ENCODE data around the gene STRIP2.
"Not testable (repeated sequence)": the region's sequence is repeated elsewhere in the genome, so short reads cannot be mapped to it uniquely, and the experiment has no call there.

The STRIP2 gene

GRCh38 chr7:129401967-129402860 lies 32.0 kb upstream of the STRIP2 start:
- ATAC-seq: peak; percentile 47
- TF ChIP-seq ZNF565 (CRISPR knock-in tag; conservative IDR thresholded peaks at IDR 0.05; ENCODE audit: low read depth) (no peak), TSHZ2 (CRISPR knock-in tag; IDR thresholded peaks at IDR 0.05) (no peak)

GRCh38 chr7:129405527-129405926 lies 28.7 kb upstream of the STRIP2 start:
- TF ChIP-seq ZNF565 (CRISPR knock-in tag; conservative IDR thresholded peaks at IDR 0.05; ENCODE audit: low read depth): no peak
- no peak for TF ChIP-seq CSRNP3 (CRISPR knock-in tag; IDR thresholded peaks at IDR 0.05)
- TF ChIP-seq BACH2 (CRISPR knock-in tag; IDR thresholded peaks at IDR 0.05; ENCODE audit: borderline replicate concordance): no peak
- no peak for TF ChIP-seq SNAI2 (CRISPR knock-in tag; IDR thresholded peaks at IDR 0.05)
- TF ChIP-seq ZNF70 (CRISPR knock-in tag; IDR thresholded peaks at IDR 0.05): no peak
- no peak for TF ChIP-seq PPARA (CRISPR knock-in tag; IDR thresholded peaks at IDR 0.05; ENCODE audit: borderline replicate concordance)
- TF ChIP-seq ZNF8 (CRISPR knock-in tag; IDR thresholded peaks at IDR 0.05): no peak
- TF ChIP-seq CSDC2 (CRISPR knock-in tag; IDR thresholded peaks at IDR 0.05): no peak
- no peak for TF ChIP-seq OSR1 (CRISPR knock-in tag; IDR thresholded peaks at IDR 0.05)
- TF ChIP-seq RARB (CRISPR knock-in tag; IDR thresholded peaks at IDR 0.05): no peak
- TF ChIP-seq TOX (CRISPR knock-in tag; IDR thresholded peaks at IDR 0.05; ENCODE audit: borderline replicate concordance): no peak
- no peak for TF ChIP-seq ISL1 (CRISPR knock-in tag; IDR thresholded peaks at IDR 0.05)
- no peak for TF ChIP-seq ZC3H10 (CRISPR knock-in tag; IDR thresholded peaks at IDR 0.05)
- TF ChIP-seq TCF4 (CRISPR knock-in tag; IDR thresholded peaks at IDR 0.05; ENCODE audit: borderline replicate concordance): no peak
- TF ChIP-seq CREB5 (CRISPR knock-in tag; IDR thresholded peaks at IDR 0.05; ENCODE audit: low read depth): no peak
- no peak for ATAC-seq

GRCh38 chr7:129410238-129410637 lies 24.0 kb upstream of the STRIP2 start:
- not testable (repeated sequence) for ATAC-seq

GRCh38 chr7:129412501-129412900 lies 21.7 kb upstream of the STRIP2 start:
- no peak for ATAC-seq
- TF ChIP-seq BACH2 (CRISPR knock-in tag; IDR thresholded peaks at IDR 0.05; ENCODE audit: borderline replicate concordance) (no peak), CSRNP3 (CRISPR knock-in tag; IDR thresholded peaks at IDR 0.05) (no peak), CSDC2 (CRISPR knock-in tag; IDR thresholded peaks at IDR 0.05) (no peak), TSHZ2 (CRISPR knock-in tag; IDR thresholded peaks at IDR 0.05) (no peak), SNAI2 (CRISPR knock-in tag; IDR thresholded peaks at IDR 0.05) (no peak), ZFP30 (CRISPR knock-in tag; IDR thresholded peaks at IDR 0.05) (no peak)
